ENCODE measurements around the gene PRDM16.

The PRDM16 gene

GRCh38 chr1:3383679-3384078 is 314.7 kb downstream of the PRDM16 start:
- TF ChIP-seq CTCF (IDR thresholded peaks at IDR 0.05; ENCODE audit: borderline replicate concordance, control extremely low read depth, extremely low read depth, insufficient read depth, missing control alignments), result no peak
- DNase-seq (ENCODE audit: low spot score), result no peak
- in situ Hi-C loops (cut with MboI; ENCODE audit: low sequenced_read_pairs, unreplicated experiment), result no loop called here

- no peak for TF ChIP-seq CTCF (IDR thresholded peaks at IDR 0.05; ENCODE audit: borderline replicate concordance, control extremely low read depth, extremely low read depth, insufficient read depth, missing control alignments)
- in situ Hi-C loops (cut with MboI; ENCODE audit: low sequenced_read_pairs, unreplicated experiment), result no loop called here
- no peak for DNase-seq (ENCODE audit: low spot score)
These were observed 315.4 kb downstream of the PRDM16 start for GRCh38 chr1:3384407-3384806.

GRCh38 chr1:3386205-3387002 is 317.4 kb downstream of the PRDM16 start:
- in situ Hi-C loops (cut with MboI; ENCODE audit: low sequenced_read_pairs, unreplicated experiment), result no loop called here
- DNase-seq (ENCODE audit: low spot score), result no peak
- no peak for TF ChIP-seq CTCF (IDR thresholded peaks at IDR 0.05; ENCODE audit: borderline replicate concordance, control extremely low read depth, extremely low read depth, insufficient read depth, missing control alignments)

DNA sequence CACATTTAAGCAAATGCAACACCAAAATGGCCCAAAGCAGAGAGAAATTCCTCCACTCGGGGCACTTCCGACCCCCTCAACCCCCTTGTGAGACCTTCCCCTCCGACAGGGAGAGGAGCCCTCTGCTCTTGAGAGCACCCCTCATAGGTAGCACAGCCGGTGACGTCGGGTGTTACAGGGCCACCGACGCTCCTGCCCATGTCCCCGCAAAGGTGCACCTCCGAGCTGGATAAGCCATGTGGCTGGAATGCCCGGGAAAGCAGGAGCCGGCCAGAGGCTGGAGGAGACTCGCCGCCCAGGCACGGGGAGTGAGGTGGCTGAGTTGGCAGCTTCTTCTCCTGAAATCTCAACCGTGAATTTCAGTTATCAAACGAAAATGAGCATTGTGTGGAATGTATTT is 318.4 kb downstream of the PRDM16 start:
- no peak for TF ChIP-seq CTCF (IDR thresholded peaks at IDR 0.05; ENCODE audit: borderline replicate concordance, control extremely low read depth, extremely low read depth, insufficient read depth, missing control alignments)
- DNase-seq (ENCODE audit: low spot score), result no peak
- in situ Hi-C loops (cut with MboI; ENCODE audit: low sequenced_read_pairs, unreplicated experiment), result no loop called here

GRCh38 chr1:3389093-3389833 is 320.3 kb downstream of the PRDM16 start:
- no peak for DNase-seq (ENCODE audit: low spot score)
- no peak for TF ChIP-seq CTCF (IDR thresholded peaks at IDR 0.05; ENCODE audit: borderline replicate concordance, control extremely low read depth, extremely low read depth, insufficient read depth, missing control alignments)
- in situ Hi-C loops (cut with MboI; ENCODE audit: low sequenced_read_pairs, unreplicated experiment), result no loop called here

GRCh38 chr1:3390291-3390690 is 321.3 kb downstream of the PRDM16 start:
- no peak for DNase-seq (ENCODE audit: low spot score)
- no peak for TF ChIP-seq CTCF (IDR thresholded peaks at IDR 0.05; ENCODE audit: borderline replicate concordance, control extremely low read depth, extremely low read depth, insufficient read depth, missing control alignments)
- in situ Hi-C loops (cut with MboI; ENCODE audit: low sequenced_read_pairs, unreplicated experiment), result no loop called here
